HG03280 (cell line): ENCODE results near the gene SF3B6.
A peak's percentile ranks its signal among the peaks of the same experiment; 100 is the strongest.
"Not testable (repeated sequence)": the region's sequence is repeated elsewhere in the genome, so short reads cannot be mapped to it uniquely, and the experiment has no call there.

Source experiments
- ATAC-seq: cut with Tn5 transposase; IDR thresholded peaks from one replicate; pipeline ENCODE4 v1.9.1; 2021; ENCODE audit warnings: mild to moderate bottlenecking, moderate library complexity; ENCODE audit not compliant: unreplicated experiment

The SF3B6 gene

GRCh38 chr2:24095171-24095677 lies 19.1 kb upstream of the SF3B6 start:
- not testable (repeated sequence) for ATAC-seq

- not testable (repeated sequence) for ATAC-seq
Measured at GRCh38 chr2:24093270-24093669, 17.1 kb upstream of the SF3B6 start.

GRCh38 chr2:24088821-24089359 lies 12.8 kb upstream of the SF3B6 start:
- ATAC-seq = no peak

GRCh38 chr2:24087032-24087431 lies 10.9 kb upstream of the SF3B6 start:
- no peak for ATAC-seq

GRCh38 chr2:24086241-24086640 lies 10.1 kb upstream of the SF3B6 start:
- no peak for ATAC-seq

GRCh38 chr2:24085200-24085489 lies 9.0 kb upstream of the SF3B6 start:
- ATAC-seq = no peak

- ATAC-seq = peak; percentile 76
Measured at GRCh38 chr2:24084386-24085199, 8.5 kb upstream of the SF3B6 start, which contains the start of gene TP53I3. TP53I3 (minus strand) TSS chr2:24084834; CDS start chr2:24084326, 508 bp downstream.

GRCh38 chr2:24083567-24084385 lies 7.7 kb upstream of the SF3B6 start:
- ATAC-seq = peak; percentile 82

GRCh38 chr2:24082787-24083566 lies 6.9 kb upstream of the SF3B6 start:
- ATAC-seq = no peak

- ATAC-seq = no peak
Measured at GRCh38 chr2:24080701-24081100, 4.6 kb upstream of the SF3B6 start.

- ATAC-seq = no peak
Measured at GRCh38 chr2:24077879-24078278, 1.8 kb upstream of the SF3B6 start.

- no peak for ATAC-seq
Measured at GRCh38 chr2:24077535-24077877, 1.4 kb upstream of the SF3B6 start.

GRCh38 chr2:24076849-24077534 lies 866 bp upstream of the SF3B6 start:
- peak; percentile 20 for ATAC-seq

GRCh38 chr2:24075259-24075658 lies 867 bp downstream of the SF3B6 start:
- ATAC-seq = no peak

GRCh38 chr2:24073816-24074215 lies 2.3 kb downstream of the SF3B6 start:
- ATAC-seq = no peak

GRCh38 chr2:24072259-24072658 lies 3.9 kb downstream of the SF3B6 start:
- ATAC-seq = no peak

GRCh38 chr2:24065341-24065740 lies 10.8 kb downstream of the SF3B6 start:
- no peak for ATAC-seq

- no peak for ATAC-seq
Measured at GRCh38 chr2:24058564-24059271, 17.4 kb downstream of the SF3B6 start.

- no peak for ATAC-seq
Measured at GRCh38 chr2:24055750-24056149, 20.4 kb downstream of the SF3B6 start.
